Measurements from ENCODE around the gene TAB3. TPM values are rescaled to one million over a fixed set of nuclear protein-coding genes. Genes with fewer than 3 reads are reported as not detected.

Gene TAB3
- total and polyA plus RNA-seq, 7 donors, result 6.7 to 31.6 (median 17.4) TPM

DNA sequence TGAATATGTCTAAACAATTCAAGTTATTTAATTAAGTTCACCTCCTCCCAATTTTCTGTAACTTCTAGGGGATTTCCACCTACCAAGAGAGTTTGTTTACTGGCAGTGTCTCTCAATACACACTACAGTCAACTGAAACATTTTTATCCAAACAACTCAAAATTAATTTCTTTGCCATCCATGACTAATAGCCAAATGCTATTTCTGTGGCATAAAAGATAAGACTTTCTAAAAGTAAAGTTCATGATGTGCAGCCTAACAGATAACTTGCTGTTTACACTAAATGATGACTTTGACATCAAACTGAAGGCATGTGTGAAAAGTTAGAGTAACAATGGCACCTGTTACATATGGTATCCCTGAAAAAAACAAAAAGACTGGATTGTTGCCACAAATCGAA, 7.3 kb downstream of the TAB3 start:
- no peaks in the 10 kb centered on the region for H3K9me3 ChIP-seq
- no peak for DNase-seq
- H3K4me1 ChIP-seq, result peaks cover 0 to 7% (median 0%) of the 10 kb centered on the region in 4 donors
- WGBS, 2 donors, result 86 to 91% methylated on average over 1 of the region's 1 CpG
- no peaks in the 10 kb centered on the region for H3K36me3 ChIP-seq
- H3K4me3 ChIP-seq, result no peak overlapping the region
- no peak overlapping the region for H3K27ac ChIP-seq
- TF ChIP-seq POLR2A (IDR thresholded peaks at IDR 0.05) (no peak), POLR2AphosphoS5 (IDR thresholded peaks at IDR 0.05) (no peak), EP300 (IDR thresholded peaks at IDR 0.05) (no peak)
- TF ChIP-seq, protein P1, sequence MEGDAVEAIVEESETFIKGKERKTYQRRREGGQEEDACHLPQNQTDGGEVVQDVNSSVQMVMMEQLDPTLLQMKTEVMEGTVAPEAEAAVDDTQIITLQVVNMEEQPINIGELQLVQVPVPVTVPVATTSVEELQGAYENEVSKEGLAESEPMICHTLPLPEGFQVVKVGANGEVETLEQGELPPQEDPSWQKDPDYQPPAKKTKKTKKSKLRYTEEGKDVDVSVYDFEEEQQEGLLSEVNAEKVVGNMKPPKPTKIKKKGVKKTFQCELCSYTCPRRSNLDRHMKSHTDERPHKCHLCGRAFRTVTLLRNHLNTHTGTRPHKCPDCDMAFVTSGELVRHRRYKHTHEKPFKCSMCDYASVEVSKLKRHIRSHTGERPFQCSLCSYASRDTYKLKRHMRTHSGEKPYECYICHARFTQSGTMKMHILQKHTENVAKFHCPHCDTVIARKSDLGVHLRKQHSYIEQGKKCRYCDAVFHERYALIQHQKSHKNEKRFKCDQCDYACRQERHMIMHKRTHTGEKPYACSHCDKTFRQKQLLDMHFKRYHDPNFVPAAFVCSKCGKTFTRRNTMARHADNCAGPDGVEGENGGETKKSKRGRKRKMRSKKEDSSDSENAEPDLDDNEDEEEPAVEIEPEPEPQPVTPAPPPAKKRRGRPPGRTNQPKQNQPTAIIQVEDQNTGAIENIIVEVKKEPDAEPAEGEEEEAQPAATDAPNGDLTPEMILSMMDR (IDR thresholded peaks at IDR 0.05), result no peak
- intact Hi-C loops (cut with DNase I), result no loop called here
- H3K27me3 ChIP-seq, result no peaks in the 10 kb centered on the region

DNA sequence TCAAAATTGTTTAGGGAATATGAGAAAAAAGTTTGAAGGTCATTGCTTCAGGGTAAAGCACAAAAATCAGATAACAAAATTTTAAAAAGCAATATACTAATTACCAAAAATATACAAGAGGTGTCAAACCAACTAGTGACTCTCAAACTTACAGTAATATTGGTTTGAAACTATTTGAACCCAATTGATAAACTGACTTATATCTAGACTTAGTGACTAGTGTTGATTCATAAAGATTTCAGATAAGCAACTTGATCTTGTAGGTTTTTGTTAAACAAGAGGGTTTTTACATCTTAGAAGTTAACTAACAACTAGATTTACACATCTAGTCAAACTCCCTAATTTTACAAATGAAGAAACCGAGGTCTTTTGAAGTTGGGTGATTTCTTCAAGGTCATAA, 7.7 kb downstream of the TAB3 start:
- 76 to 80% methylated on average over 1 of the region's 1 CpG for WGBS, 2 donors
- TF ChIP-seq, protein P1 (IDR thresholded peaks at IDR 0.05), result no peak
- TF ChIP-seq POLR2A (IDR thresholded peaks at IDR 0.05), result no peak
- no peak for TF ChIP-seq EP300 (IDR thresholded peaks at IDR 0.05)
- no peak for TF ChIP-seq POLR2AphosphoS5 (IDR thresholded peaks at IDR 0.05)

DNA sequence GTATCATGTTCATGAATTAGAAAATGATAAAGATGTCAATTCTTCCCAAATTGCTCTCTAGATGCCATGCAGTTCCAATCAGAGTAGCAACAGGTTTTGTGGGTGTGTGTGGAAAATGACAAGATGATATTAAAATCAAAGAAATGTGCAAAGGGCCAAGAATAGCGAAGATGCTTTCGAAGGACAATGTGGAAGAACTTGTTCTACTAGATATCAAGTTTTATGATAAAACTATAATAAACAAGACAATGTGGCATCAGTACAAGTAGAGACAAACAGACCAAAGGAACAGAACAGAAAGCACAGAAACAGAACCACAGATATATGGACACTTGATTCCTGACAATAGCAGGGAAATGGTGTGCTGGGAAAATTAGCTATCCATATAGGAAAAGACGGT, 9.0 kb downstream of the TAB3 start:
- Histone ChIP-seq H3K4me1 (peaks cover 0 to 7% (median 0%) of the 10 kb centered on the region in 4 donors), H3K4me3 (no peak overlapping the region), H3K9me3 (no peaks in the 10 kb centered on the region), H3K27me3 (no peaks in the 10 kb centered on the region), H3K36me3 (no peaks in the 10 kb centered on the region), H3K27ac (no peak overlapping the region)
- intact Hi-C loops (cut with DNase I), result no loop called here
- 40 to 79% methylated on average over 3 of the region's 3 CpGs for WGBS, 2 donors
- DNase-seq, result no peak
- TF ChIP-seq EP300 (IDR thresholded peaks at IDR 0.05), result no peak
- TF ChIP-seq, protein P1 (IDR thresholded peaks at IDR 0.05), result no peak
- no peak for TF ChIP-seq POLR2AphosphoS5 (IDR thresholded peaks at IDR 0.05)
- TF ChIP-seq POLR2A (IDR thresholded peaks at IDR 0.05), result no peak

More for the DNA sequence above, 7.7 kb downstream of the TAB3 start:
- H3K9me3 ChIP-seq, result no peaks in the 10 kb centered on the region
- H3K4me3 ChIP-seq, result no peak overlapping the region
- no peak overlapping the region for H3K27ac ChIP-seq
- peaks cover 0 to 7% (median 0%) of the 10 kb centered on the region in 4 donors for H3K4me1 ChIP-seq
- intact Hi-C loops (cut with DNase I), result no loop called here
- H3K27me3 ChIP-seq, result no peaks in the 10 kb centered on the region
- no peaks in the 10 kb centered on the region for H3K36me3 ChIP-seq
- no peak for DNase-seq

DNA sequence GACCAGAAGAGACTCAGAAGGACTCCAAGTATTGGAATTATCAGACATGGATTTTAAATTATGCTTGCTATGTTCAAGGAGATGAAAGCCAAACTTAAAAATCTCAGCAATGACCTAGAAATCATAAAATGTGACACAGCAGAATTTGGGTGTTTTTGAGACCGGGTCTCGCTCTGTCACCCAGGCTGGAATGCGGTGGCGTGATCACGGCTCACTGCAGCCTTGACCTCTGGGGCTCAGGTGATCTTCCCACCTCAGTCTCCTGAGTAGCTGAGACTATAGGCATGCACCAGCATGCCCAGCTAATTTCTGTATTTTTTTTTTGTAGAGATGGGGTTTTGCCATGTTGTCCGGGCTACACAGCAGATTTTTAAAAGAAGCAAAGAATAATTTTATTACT, 12.7 kb downstream of the TAB3 start:
- Histone ChIP-seq H3K27ac (no peak overlapping the region), H3K36me3 (peaks cover 0 to 2% (median 0%) of the 10 kb centered on the region in 4 donors), H3K4me1 (no peaks in the 10 kb centered on the region), H3K9me3 (no peaks in the 10 kb centered on the region), H3K27me3 (no peaks in the 10 kb centered on the region), H3K4me3 (no peak overlapping the region)
- intact Hi-C loops (cut with DNase I), result no loop called here
- DNase-seq, result no peak
- WGBS, 2 donors, result 97% methylated on average over 6 of the region's 6 CpGs
- no peak for TF ChIP-seq POLR2AphosphoS5 (IDR thresholded peaks at IDR 0.05)
- TF ChIP-seq POLR2A (IDR thresholded peaks at IDR 0.05), result no peak
- TF ChIP-seq, protein P1 (IDR thresholded peaks at IDR 0.05), result no peak
- TF ChIP-seq EP300 (IDR thresholded peaks at IDR 0.05), result no peak

DNA sequence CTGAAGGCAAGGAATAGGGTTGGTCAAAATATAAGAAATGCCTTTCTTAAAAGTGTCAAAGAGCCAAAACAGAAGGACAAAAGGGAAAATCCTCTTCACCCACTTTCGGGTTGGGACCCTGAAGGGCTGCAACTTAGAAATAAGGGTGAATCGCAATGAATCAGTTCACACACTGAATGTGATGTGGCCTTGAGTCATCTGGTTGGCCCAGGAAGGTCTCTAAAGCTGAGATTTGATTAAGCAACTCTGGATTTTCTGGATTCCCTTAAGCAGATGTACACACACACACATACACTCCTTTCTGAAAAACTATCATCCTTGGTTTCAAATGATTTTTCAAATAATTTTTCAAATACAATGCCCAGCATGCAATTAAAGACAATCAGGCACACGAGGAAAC, 13.1 kb downstream of the TAB3 start:
- DNase-seq, result no peak
- Histone ChIP-seq H3K36me3 (peaks cover 0 to 3% (median 0%) of the 10 kb centered on the region in 4 donors), H3K4me1 (no peaks in the 10 kb centered on the region), H3K9me3 (no peaks in the 10 kb centered on the region), H3K27ac (no peak overlapping the region), H3K27me3 (no peaks in the 10 kb centered on the region), H3K4me3 (no peak overlapping the region)
- intact Hi-C loops (cut with DNase I), result no loop called here
- WGBS, 2 donors, result 90 to 92% methylated on average over 3 of the region's 3 CpGs
- TF ChIP-seq EP300 (IDR thresholded peaks at IDR 0.05), result no peak
- TF ChIP-seq, protein P1 (IDR thresholded peaks at IDR 0.05), result no peak
